ENCODE data around the gene SLC2A4RG. TPM values are rescaled to one million over a fixed set of nuclear protein-coding genes. Genes with fewer than 3 reads are reported as not detected.

SLC2A4RG gene
- total and polyA plus RNA-seq, 2 donors: 33.4 to 66.1 TPM

GRCh38 chr20:63703471-63703975 lies 36.1 kb upstream of the SLC2A4RG start:
- DNase-seq (ENCODE audit: low read depth in 6 of 9, low spot score in 9 of 9): no peak
- H3K36me3 ChIP-seq (ENCODE audit: control insufficient read depth in 2 of 2, insufficient read depth in 2 of 2, low read length in 1 of 2): peaks cover 37 to 40% of the 10 kb centered on the region in 2 donors
- no peaks in the 10 kb centered on the region for H3K9me3 ChIP-seq (ENCODE audit: control insufficient read depth in 2 of 2, insufficient read depth in 1 of 2, low read length in 1 of 2)
- WGBS: 95% methylated on average over 15 of the region's 15 CpGs
- no peak overlapping the region for H3K4me3 ChIP-seq (ENCODE audit: low read length in 2 of 2)
- H3K27ac ChIP-seq (ENCODE audit: low read depth in 1 of 2, low read length in 1 of 2): no peak overlapping the region
- H3K4me1 ChIP-seq (ENCODE audit: control insufficient read depth in 2 of 2, insufficient read depth in 2 of 2, low read length in 2 of 2): peaks cover 10 to 20% of the 10 kb centered on the region in 2 donors
- H3K27me3 ChIP-seq (ENCODE audit: control insufficient read depth in 2 of 2, insufficient read depth in 1 of 2, low read length in 1 of 2): no peaks in the 10 kb centered on the region

GRCh38 chr20:63703976-63704748 lies 35.4 kb upstream of the SLC2A4RG start:
- 96% methylated on average over 11 of the region's 11 CpGs for WGBS
- DNase-seq (ENCODE audit: low read depth in 6 of 9, low spot score in 9 of 9): no peak

GRCh38 chr20:63704749-63705117 lies 34.8 kb upstream of the SLC2A4RG start:
- H3K4me1 ChIP-seq (ENCODE audit: control insufficient read depth in 2 of 2, insufficient read depth in 2 of 2, low read length in 2 of 2): peaks cover 17 to 25% of the 10 kb centered on the region in 2 donors
- DNase-seq (ENCODE audit: low read depth in 6 of 9, low spot score in 9 of 9): no peak
- H3K9me3 ChIP-seq (ENCODE audit: control insufficient read depth in 2 of 2, insufficient read depth in 1 of 2, low read length in 1 of 2): no peaks in the 10 kb centered on the region
- peaks cover 40 to 42% of the 10 kb centered on the region in 2 donors for H3K36me3 ChIP-seq (ENCODE audit: control insufficient read depth in 2 of 2, insufficient read depth in 2 of 2, low read length in 1 of 2)
- no peak overlapping the region for H3K4me3 ChIP-seq (ENCODE audit: low read length in 2 of 2)
- 88% methylated on average over 6 of the region's 6 CpGs for WGBS
- H3K27ac ChIP-seq (ENCODE audit: low read depth in 1 of 2, low read length in 1 of 2): no peak overlapping the region
- no peaks in the 10 kb centered on the region for H3K27me3 ChIP-seq (ENCODE audit: control insufficient read depth in 2 of 2, insufficient read depth in 1 of 2, low read length in 1 of 2)

More at GRCh38 chr20:63703976-63704748, 35.4 kb upstream of the SLC2A4RG start:
- H3K4me1 ChIP-seq (ENCODE audit: control insufficient read depth in 2 of 2, insufficient read depth in 2 of 2, low read length in 2 of 2): peaks cover 15 to 24% of the 10 kb centered on the region in 2 donors
- H3K36me3 ChIP-seq (ENCODE audit: control insufficient read depth in 2 of 2, insufficient read depth in 2 of 2, low read length in 1 of 2): peaks cover 37 to 40% of the 10 kb centered on the region in 2 donors
- H3K27me3 ChIP-seq (ENCODE audit: control insufficient read depth in 2 of 2, insufficient read depth in 1 of 2, low read length in 1 of 2): no peaks in the 10 kb centered on the region
- no peak overlapping the region for H3K4me3 ChIP-seq (ENCODE audit: low read length in 2 of 2)
- no peak overlapping the region for H3K27ac ChIP-seq (ENCODE audit: low read depth in 1 of 2, low read length in 1 of 2)
- no peaks in the 10 kb centered on the region for H3K9me3 ChIP-seq (ENCODE audit: control insufficient read depth in 2 of 2, insufficient read depth in 1 of 2, low read length in 1 of 2)

- H3K4me3 ChIP-seq (ENCODE audit: low read length in 2 of 2): no peak overlapping the region
- 97% methylated on average over 8 of the region's 8 CpGs for WGBS
- H3K27ac ChIP-seq (ENCODE audit: low read depth in 1 of 2, low read length in 1 of 2): no peak overlapping the region
- no peak for DNase-seq (ENCODE audit: low read depth in 6 of 9, low spot score in 9 of 9)
- H3K4me1 ChIP-seq (ENCODE audit: control insufficient read depth in 2 of 2, insufficient read depth in 2 of 2, low read length in 2 of 2): peaks cover 20 to 25% of the 10 kb centered on the region in 2 donors
- H3K27me3 ChIP-seq (ENCODE audit: control insufficient read depth in 2 of 2, insufficient read depth in 1 of 2, low read length in 1 of 2): no peaks in the 10 kb centered on the region
- no peaks in the 10 kb centered on the region for H3K9me3 ChIP-seq (ENCODE audit: control insufficient read depth in 2 of 2, insufficient read depth in 1 of 2, low read length in 1 of 2)
- peaks cover 40 to 41% of the 10 kb centered on the region in 2 donors for H3K36me3 ChIP-seq (ENCODE audit: control insufficient read depth in 2 of 2, insufficient read depth in 2 of 2, low read length in 1 of 2)
These were observed 34.1 kb upstream of the SLC2A4RG start for GRCh38 chr20:63705232-63706026.

- WGBS: 92% methylated on average over 12 of the region's 12 CpGs
- Histone ChIP-seq H3K4me1 (ENCODE audit: control insufficient read depth in 2 of 2, insufficient read depth in 2 of 2, low read length in 2 of 2) (peaks cover 20 to 25% of the 10 kb centered on the region in 2 donors), H3K9me3 (ENCODE audit: control insufficient read depth in 2 of 2, insufficient read depth in 1 of 2, low read length in 1 of 2) (no peaks in the 10 kb centered on the region), H3K27ac (ENCODE audit: low read depth in 1 of 2, low read length in 1 of 2) (no peak overlapping the region), H3K27me3 (ENCODE audit: control insufficient read depth in 2 of 2, insufficient read depth in 1 of 2, low read length in 1 of 2) (no peaks in the 10 kb centered on the region), H3K4me3 (ENCODE audit: low read length in 2 of 2) (peak overlapping the region in 1 of 2 donors; percentile 96), H3K36me3 (ENCODE audit: control insufficient read depth in 2 of 2, insufficient read depth in 2 of 2, low read length in 1 of 2) (peaks cover 43% of the 10 kb centered on the region in 2 donors)
- no peak for DNase-seq (ENCODE audit: low read depth in 6 of 9, low spot score in 9 of 9)
These were observed 33.4 kb upstream of the SLC2A4RG start for GRCh38 chr20:63706027-63706695.

- DNase-seq (ENCODE audit: low read depth in 6 of 9, low spot score in 9 of 9): peak in 6 of 9 donors; percentile 37 to 78 (median 58)
- peaks cover 20 to 25% of the 10 kb centered on the region in 2 donors for H3K4me1 ChIP-seq (ENCODE audit: control insufficient read depth in 2 of 2, insufficient read depth in 2 of 2, low read length in 2 of 2)
- H3K9me3 ChIP-seq (ENCODE audit: control insufficient read depth in 2 of 2, insufficient read depth in 1 of 2, low read length in 1 of 2): no peaks in the 10 kb centered on the region
These were observed 32.6 kb upstream of the SLC2A4RG start for GRCh38 chr20:63706852-63707557.

GRCh38 chr20:63707558-63708300 lies 31.8 kb upstream of the SLC2A4RG start, which contains the start of the genes ARFRP1 and ZGPAT:
Gene ARFRP1, minus strand, starts transcription at chr20:63707976. Its CDS starts 885 bp downstream, at chr20:63707091.
Gene ZGPAT, plus strand, starts transcription at chr20:63708039. Its CDS starts 542 bp downstream, at chr20:63708581.
- H3K27me3 ChIP-seq (ENCODE audit: control insufficient read depth in 2 of 2, insufficient read depth in 1 of 2, low read length in 1 of 2): no peaks in the 10 kb centered on the region
- H3K4me3 ChIP-seq (ENCODE audit: low read length in 2 of 2): peak within 1 kb of the TSS; percentile 64 to 96
- DNase-seq (ENCODE audit: low read depth in 6 of 9, low spot score in 9 of 9): peak; percentile 58 to 94 (median 82)
- under 1% methylated on average over 98 of the region's 98 CpGs for WGBS
- peaks cover 47 to 58% of the 10 kb centered on the region in 2 donors for H3K36me3 ChIP-seq (ENCODE audit: control insufficient read depth in 2 of 2, insufficient read depth in 2 of 2, low read length in 1 of 2)
- H3K27ac ChIP-seq (ENCODE audit: low read depth in 1 of 2, low read length in 1 of 2): peak within 1 kb of the TSS; percentile 87 to 93
- H3K4me1 ChIP-seq (ENCODE audit: control insufficient read depth in 2 of 2, insufficient read depth in 2 of 2, low read length in 2 of 2): peaks cover 20 to 25% of the 10 kb centered on the region in 2 donors
- no peaks in the 10 kb centered on the region for H3K9me3 ChIP-seq (ENCODE audit: control insufficient read depth in 2 of 2, insufficient read depth in 1 of 2, low read length in 1 of 2)

More at GRCh38 chr20:63706852-63707557, 32.6 kb upstream of the SLC2A4RG start:
- no peaks in the 10 kb centered on the region for H3K27me3 ChIP-seq (ENCODE audit: control insufficient read depth in 2 of 2, insufficient read depth in 1 of 2, low read length in 1 of 2)
- peak overlapping the region; percentile 87 to 93 for H3K27ac ChIP-seq (ENCODE audit: low read depth in 1 of 2, low read length in 1 of 2)
- H3K4me3 ChIP-seq (ENCODE audit: low read length in 2 of 2): peak overlapping the region; percentile 64 to 96
- 3% methylated on average over 56 of the region's 56 CpGs for WGBS
- H3K36me3 ChIP-seq (ENCODE audit: control insufficient read depth in 2 of 2, insufficient read depth in 2 of 2, low read length in 1 of 2): peaks cover 47 to 51% of the 10 kb centered on the region in 2 donors

Measured in thymus (tissue), 11 donors.